NCI-H345 treated with DMSO at 0.1 percent for 48 hours (cell line): ENCODE data around the gene ZNF469.

Experiments
- DNase-seq: peaks from one replicate; lab custom pipeline; 2025; ENCODE audit not compliant: unreplicated experiment; lab: John Stamatoyannopoulos, UW

The ZNF469 gene

DNA sequence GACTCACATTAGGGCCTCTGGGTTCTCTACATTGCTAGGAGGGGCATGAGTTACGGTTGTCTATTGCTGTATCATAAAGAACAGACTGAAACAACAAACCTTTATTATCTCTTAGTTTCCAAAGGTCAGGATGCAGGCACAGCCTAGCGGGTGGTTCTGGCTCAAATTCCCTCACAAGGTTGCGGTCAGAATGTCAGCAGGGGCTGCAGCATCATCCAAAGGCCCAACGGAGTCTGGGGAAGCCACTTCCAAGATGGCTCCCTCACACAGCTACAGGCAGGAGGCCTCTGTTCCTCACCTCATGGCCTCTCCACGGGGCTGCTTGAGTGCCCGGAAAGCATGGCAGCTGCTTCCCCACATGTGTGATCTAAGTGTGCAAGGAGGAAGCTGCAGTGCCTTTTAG lies 40.7 kb downstream of the ZNF469 start:
- no peak for DNase-seq

DNA sequence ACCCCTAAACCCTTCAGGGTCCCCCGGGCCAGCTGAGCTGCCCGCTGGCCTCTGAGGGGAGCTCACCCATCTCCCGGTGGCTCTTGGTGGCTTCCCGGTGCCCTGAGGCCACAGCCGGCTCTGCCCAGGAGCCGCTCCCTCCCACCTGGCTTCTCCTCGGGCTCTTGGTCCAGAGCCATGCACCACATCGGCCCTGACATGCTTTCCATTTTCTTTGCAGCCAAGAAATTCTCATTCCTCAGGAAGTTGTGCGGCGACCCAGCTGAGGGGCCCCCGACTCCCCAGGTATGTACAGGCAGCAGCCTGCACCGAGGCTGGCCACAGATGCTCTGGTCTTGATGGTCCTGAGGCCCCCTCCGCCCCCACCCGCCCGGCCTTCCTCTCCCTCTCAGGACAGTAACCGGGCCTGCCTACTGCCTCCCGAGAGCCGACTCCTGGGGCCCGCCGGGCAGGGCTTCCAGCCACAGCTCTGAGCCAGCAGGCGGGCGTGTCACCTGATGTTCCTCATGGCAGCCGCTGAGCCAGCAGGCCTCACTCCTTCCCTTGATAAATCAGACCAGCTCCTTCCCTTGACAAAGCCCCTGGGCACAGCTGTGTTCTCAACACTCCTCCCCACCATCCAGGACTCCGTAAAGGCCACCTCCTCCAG lies 42.0 kb downstream of the ZNF469 start:
- DNase-seq: no peak

DNA sequence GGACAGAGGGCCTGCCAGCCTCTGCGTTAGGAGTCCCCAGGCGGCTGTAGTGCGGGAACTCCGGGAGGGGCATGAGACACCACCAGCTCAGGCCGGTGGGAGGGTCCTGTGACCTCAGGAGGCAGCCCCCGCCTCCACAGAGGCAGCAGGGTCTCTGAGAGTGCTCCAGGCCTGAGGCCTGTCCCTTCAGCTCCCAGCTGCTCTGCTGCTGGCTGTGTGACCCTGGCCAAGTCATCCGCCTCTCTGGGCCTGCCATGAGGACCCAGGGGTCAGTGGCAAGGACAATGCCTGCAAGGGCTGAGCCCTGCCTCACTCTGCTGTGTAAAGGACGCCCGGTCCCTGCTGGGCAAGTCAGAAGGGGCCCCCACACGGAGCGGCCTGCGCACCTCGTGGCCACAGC lies 43.3 kb downstream of the ZNF469 start:
- no peak for DNase-seq

DNA sequence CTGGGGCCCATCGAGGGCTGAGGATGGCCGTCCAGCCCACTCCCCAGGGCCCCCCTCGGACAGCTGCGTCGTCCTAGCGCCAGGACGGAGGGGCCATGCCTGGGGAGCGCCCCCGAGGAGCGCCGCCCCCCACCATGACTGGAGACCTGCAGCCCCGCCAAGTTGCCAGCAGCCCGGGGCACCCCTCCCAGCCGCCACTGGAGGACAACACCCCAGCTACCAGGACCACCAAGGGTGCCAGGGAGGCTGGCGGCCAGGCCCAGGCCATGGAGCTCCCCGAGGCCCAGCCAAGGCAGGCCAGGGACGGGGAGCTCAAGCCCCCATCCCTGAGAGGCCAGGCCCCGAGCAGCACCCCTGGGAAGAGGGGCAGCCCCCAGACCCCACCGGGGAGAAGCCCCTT lies 44.6 kb downstream of the ZNF469 start:
- no peak for DNase-seq

DNA sequence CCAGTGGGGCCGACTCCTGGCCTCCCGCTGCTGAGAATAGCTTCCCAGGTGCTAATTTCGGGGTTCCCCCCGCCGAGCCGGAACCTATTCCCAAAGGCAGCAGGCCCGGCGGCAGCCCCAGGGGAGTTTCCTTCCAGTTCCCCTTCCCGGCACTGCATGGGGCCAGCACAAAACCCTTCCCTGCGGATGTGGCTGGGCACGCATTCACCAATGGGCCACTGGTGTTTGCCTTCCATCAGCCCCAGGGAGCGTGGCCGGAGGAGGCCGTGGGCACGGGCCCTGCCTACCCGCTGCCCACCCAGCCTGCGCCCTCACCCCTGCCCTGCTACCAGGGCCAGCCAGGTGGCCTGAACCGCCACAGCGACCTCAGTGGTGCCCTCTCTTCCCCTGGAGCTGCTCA lies 45.4 kb downstream of the ZNF469 start:
- DNase-seq: no peak

DNA sequence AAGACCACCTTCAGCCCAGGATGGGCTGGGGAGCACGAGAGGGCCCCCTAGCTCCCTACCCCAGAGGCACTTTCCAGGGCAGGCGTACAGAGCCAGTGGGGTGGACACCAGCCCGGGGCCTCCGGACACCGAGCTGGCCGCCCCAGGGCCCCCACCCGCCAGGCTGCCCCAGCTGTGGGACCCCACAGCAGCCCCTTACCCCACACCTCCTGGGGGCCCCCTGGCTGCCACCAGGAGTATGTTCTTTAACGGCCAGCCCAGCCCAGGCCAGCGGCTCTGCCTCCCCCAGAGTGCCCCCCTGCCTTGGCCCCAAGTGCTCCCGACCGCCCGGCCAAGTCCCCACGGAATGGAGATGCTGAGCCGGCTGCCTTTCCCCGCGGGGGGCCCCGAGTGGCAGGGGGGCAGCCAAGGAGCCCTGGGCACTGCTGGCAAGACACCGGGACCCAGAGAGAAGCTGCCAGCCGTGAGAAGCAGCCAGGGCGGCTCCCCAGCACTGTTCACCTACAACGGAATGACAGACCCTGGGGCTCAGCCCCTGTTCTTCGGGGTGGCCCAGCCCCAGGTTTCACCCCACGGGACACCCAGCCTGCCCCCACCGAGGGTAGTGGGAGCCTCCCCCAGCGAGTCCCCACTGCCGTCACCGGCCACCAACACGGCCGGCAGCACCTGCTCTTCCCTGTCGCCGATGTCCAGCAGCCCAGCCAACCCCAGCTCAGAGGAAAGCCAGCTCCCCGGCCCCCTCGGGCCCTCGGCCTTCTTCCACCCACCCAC lies 46.0 kb downstream of the ZNF469 start:
- DNase-seq: no peak

DNA sequence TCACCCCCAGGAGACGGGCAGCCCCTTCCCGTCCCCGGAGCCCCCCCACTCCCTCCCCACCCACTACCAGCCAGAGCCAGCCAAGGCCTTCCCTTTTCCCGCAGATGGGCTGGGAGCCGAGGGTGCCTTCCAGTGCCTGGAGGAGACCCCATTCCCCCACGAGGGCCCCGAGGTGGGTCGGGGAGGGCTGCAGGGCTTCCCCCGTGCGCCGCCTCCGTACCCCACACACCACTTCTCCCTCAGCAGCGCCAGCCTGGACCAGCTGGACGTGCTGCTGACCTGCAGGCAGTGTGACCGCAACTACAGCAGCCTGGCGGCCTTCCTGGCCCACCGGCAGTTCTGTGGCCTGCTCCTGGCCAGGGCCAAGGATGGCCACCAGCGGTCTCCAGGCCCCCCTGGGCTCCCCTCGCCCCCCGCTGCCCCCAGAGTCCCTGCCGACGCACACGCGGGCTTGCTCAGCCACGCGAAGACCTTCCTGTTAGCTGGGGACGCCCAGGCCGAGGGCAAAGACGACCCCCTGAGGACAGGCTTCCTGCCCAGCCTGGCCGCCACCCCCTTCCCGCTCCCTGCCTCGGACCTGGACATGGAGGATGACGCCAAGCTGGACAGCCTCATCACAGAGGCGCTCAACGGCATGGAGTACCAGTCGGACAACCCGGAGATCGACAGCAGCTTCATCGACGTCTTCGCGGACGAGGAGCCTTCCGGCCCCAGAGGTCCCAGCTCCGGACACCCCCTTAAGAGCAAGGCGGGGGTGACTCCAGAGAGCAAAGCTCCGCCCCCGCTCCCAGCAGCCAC lies 46.8 kb downstream of the ZNF469 start:
- no peak for DNase-seq

DNA sequence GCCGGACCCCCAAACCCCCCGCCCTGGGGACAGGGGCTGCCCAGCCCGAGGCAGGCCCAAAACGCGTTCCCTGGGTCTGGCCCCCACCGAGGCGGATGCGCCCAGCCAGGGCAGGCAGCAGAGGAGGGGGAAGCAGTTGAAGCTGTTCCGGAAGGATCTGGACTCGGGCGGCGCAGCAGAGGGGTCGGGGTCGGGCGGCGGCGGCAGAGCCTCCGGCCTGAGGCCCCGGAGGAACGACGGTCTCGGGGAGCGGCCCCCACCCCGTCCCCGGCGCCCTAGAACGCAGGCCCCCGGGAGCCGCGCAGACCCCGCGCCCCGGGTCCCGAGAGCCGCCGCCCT lies 47.4 kb downstream of the ZNF469 start:
- DNase-seq: no peak

DNA sequence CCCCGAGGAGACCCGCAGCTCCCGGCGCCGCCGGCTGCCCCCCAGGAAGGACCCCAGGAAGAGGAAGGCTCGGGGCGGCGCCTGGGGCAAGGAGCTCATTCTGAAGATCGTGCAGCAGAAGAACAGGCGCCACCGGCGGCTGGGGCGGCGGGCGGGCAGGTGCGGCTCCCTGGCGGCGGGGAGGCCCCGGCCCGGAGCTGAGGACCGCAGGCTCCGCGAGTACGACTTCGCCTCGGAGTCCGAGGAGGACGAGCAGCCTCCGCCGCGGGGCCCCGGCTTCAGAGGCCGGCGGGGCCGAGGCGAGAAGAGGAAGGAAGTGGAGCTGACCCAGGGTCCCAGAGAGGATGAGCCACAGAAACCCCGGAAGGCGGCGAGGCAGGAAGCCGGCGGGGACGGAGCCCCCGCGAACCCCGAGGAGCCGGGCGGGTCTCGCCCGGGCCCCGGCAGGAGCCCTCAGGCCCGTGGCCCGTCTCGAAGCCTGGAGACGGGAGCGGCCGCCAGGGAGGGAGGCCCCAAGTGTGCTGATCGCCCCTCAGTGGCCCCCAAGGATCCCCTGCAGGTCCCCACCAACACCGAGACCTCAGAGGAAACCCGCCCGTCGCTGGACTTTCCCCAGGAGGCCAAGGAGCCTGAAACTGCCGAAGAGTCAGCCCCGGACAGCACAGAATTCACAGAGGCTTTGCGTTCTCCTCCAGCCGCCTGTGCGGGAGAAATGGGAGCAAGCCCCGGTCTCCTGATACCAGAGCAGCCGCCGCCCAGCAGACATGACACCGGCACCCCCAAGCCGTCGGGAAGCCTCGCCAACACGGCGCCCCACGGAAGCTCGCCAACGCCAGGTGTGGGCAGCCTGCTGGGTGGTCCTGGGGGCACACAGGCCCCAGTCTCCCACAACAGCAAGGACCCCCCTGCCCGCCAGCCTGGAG lies 48.0 kb downstream of the ZNF469 start:
- DNase-seq: no peak

DNA sequence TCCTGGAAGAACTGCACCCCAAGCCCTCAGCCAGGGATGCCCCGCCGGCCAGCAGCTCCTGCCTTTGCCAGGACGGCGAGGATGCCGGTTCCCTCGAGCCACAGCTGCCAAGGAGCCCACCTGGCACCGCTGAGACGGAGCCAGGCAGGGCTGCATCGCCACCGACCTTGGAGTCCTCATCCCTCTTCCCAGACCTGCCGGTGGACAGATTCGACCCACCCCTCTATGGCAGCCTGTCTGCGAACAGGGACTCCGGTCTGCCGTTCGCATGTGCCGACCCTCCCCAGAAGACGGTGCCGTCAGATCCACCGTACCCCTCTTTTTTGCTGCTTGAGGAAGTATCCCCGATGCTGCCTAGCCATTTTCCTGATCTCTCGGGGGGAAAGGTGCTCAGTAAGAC lies 48.9 kb downstream of the ZNF469 start:
- DNase-seq: no peak

DNA sequence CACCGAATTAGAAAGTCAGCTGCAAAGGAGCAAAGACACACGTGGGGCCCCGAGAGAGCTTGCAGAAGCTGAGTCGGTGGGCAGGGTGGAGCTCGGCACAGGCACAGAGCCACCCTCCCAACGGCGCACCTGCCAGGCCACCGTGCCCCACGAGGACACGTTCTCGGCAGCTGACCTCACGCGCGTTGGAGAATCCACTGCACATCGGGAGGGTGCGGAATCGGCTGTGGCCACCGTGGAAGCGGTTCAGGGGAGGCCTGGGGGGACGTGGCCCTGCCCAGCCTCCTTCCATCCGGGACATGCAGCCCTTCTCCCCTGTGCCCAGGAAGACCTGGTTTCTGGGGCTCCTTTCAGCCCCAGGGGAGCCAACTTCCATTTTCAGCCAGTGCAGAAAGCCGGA lies 49.4 kb downstream of the ZNF469 start:
- no peak for DNase-seq
